ENCODE data around the gene ENTHD1. TPM values are rescaled to one million over a fixed set of nuclear protein-coding genes. Genes with fewer than 3 reads are reported as not detected.
"Not testable (repeated sequence)": the region's sequence is repeated elsewhere in the genome, so short reads cannot be mapped to it uniquely, and the experiment has no call there.

Gene ENTHD1
- total RNA-seq, 4 donors from 2014 or later: not detected

DNA sequence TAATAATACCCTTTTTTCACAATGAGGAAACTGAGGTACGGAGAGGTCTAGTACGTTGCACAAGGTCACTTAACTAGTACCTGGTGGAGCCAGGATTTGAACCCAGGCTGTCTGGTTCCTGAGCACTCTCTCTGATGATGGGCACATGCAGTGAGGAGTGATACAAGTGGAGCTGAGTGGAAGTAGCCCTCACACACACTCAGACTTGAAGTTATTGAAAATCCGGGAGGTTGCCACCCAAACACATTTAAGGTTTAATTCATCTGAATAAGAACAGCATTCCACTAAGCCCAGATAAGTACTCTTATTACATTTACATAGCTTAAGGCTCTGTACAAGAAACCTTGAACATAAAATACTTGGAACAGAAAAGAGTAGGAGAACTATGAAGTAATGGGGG is 12.1 kb upstream of the ENTHD1 start:
- no peak overlapping the region for H3K4me3 ChIP-seq (ENCODE audit: low read depth, poor library complexity, severe bottlenecking)
- 82 to 84% methylated on average over 3 of the region's 3 CpGs for WGBS, 2 donors
- intact Hi-C loops (cut with DNase I; ENCODE audit: low total_unique reads): no loop called here
- no peak for DNase-seq (ENCODE audit: low spot score in 2 of 2)
- no peak for TF ChIP-seq POLR2A (IDR thresholded peaks at IDR 0.05)
- TF ChIP-seq, protein P1, sequence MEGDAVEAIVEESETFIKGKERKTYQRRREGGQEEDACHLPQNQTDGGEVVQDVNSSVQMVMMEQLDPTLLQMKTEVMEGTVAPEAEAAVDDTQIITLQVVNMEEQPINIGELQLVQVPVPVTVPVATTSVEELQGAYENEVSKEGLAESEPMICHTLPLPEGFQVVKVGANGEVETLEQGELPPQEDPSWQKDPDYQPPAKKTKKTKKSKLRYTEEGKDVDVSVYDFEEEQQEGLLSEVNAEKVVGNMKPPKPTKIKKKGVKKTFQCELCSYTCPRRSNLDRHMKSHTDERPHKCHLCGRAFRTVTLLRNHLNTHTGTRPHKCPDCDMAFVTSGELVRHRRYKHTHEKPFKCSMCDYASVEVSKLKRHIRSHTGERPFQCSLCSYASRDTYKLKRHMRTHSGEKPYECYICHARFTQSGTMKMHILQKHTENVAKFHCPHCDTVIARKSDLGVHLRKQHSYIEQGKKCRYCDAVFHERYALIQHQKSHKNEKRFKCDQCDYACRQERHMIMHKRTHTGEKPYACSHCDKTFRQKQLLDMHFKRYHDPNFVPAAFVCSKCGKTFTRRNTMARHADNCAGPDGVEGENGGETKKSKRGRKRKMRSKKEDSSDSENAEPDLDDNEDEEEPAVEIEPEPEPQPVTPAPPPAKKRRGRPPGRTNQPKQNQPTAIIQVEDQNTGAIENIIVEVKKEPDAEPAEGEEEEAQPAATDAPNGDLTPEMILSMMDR (IDR thresholded peaks at IDR 0.05): no peak

DNA sequence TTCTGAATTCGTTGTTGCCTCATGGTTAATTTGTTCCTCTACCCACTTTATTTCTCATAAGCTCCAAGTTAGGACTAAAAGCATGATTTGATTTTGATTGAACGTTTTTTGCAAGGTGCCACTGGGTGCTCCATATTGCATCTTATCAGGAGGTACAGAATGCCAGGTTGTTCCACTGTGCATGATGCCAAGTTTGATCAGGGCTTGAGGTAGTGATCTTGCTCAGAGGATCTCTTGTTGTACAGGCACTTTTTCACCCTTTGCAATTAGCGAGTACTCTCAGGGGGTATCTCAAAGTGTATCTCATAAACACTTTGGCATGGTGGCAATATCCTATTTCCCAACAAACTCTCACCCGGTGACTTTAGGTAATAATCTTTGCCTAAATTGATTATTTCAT is 11.3 kb upstream of the ENTHD1 start:
- H3K4me3 ChIP-seq (ENCODE audit: low read depth, poor library complexity, severe bottlenecking): no peak overlapping the region
- intact Hi-C loops (cut with DNase I; ENCODE audit: low total_unique reads): no loop called here
- TF ChIP-seq POLR2A (IDR thresholded peaks at IDR 0.05): no peak
- TF ChIP-seq, protein P1 (IDR thresholded peaks at IDR 0.05): no peak
- no peak for DNase-seq (ENCODE audit: low spot score in 2 of 2)
- 88 to 90% methylated on average over 4 of the region's 4 CpGs for WGBS, 2 donors

DNA sequence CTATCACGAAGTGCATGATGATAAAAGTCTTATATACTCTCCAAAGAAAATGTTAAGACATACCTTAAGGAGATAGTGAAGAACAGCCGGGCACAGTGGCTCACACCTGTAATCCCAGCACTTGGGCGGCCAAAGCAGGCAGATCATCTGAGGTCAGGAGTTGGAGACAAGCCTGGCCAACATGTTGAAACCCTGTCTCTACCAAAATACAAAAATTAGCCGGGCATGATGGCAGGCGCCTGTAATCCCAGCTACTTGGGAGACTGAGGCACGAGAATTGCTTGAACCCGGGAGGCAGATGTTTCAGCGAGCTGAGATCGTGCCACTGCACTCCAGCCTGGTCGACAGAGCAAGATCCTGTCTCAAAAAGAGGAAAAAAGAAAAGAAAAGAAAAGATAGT is 10.5 kb upstream of the ENTHD1 start:
- DNase-seq (ENCODE audit: low spot score in 2 of 2); intact Hi-C loops (cut with DNase I; ENCODE audit: low total_unique reads); H3K4me3 ChIP-seq (ENCODE audit: low read depth, poor library complexity, severe bottlenecking): not testable (repeated sequence)
- 86 to 91% methylated on average over 10 of the region's 10 CpGs for WGBS, 2 donors

DNA sequence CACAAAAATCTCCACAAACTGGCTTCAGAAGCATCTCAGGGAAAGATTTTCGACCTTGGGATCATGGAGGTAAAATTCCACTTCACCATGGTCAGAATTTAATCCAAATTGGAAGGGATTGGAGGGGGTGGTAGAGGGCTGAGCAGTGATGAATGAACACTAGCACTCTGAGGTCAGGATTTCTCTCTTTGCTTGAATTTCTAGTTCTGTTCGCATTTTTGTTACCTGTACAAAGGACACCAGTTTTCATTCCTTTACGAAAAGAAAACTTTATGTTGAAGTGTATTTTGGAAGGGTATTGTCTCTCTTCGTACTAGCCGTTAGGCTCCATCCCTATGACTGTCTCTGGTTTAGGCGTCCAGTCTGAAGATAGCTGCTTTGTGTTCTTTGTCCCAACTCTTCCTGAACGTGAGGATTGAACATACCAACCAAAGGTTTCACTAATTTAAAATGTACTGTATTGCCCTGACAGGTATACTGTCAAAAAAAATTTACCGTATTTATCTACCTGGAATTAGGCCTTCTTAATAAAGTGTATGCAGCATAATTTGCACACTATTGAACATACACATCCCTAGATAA is 8.1 kb upstream of the ENTHD1 start:
- 79 to 85% methylated on average over 8 of the region's 8 CpGs for WGBS, 2 donors
- DNase-seq (ENCODE audit: low spot score in 2 of 2): no peak
- intact Hi-C loops (cut with DNase I; ENCODE audit: low total_unique reads): no loop called here
- TF ChIP-seq, protein P1 (IDR thresholded peaks at IDR 0.05): no peak
- TF ChIP-seq POLR2A (IDR thresholded peaks at IDR 0.05): no peak
- H3K4me3 ChIP-seq (ENCODE audit: low read depth, poor library complexity, severe bottlenecking): no peak overlapping the region

DNA sequence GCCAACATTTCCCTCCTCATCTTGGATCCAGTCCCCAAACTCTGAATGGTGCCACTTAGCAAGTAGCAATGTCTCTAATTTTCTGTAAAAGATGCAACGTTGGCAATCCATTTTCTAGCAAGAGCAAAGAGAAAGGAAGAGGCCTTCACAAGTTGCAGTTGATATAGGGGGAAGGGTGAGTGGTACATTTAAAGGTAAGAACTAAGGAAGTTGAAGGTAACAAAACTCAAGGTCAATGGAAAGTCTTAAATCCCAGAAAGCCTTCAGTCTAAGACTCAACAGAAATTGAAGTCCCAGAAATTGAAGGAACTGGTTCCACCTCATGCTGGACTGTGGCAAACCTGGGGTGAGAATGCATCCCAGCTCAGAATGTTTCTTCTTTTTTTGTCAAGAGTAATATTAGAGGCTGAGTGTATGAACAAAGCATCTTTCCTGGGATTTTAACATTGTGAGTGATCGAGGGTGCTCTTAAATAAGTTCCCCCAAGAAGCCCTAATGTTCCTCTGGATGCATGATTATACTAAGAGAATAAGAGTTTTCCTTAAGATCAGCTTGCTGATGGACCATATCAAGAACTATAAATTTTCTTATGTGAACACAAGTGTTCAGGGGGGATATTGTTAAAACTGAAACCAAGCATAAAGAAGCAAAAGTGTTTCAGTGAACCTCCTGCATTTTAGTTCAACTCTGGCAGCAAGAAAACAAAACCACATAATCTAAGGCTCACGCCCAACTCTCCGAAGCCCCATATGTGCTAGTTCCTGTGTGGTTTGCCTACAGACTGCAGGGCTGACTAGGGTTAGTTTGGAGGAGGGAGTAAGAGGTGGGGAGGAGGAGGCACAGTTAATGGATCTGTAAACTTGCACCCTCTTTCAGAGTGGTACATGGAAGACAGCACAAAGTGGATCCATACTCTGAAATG is 7.0 kb upstream of the ENTHD1 start, which contains the start of gene GRAP2:
TSS of gene GRAP2 (plus strand) at position 779 of the 922 bp plus-strand sequence. CDS start 46,023 bp downstream, outside the sequence.
- no peak within 1 kb of the TSS for H3K4me3 ChIP-seq (ENCODE audit: low read depth, poor library complexity, severe bottlenecking)
- WGBS, 2 donors: 68 to 74% methylated on average over 4 of the region's 4 CpGs
- intact Hi-C loops (cut with DNase I; ENCODE audit: low total_unique reads): no loop called here
- no peak for DNase-seq (ENCODE audit: low spot score in 2 of 2)
- no peak for TF ChIP-seq POLR2A (IDR thresholded peaks at IDR 0.05)
- TF ChIP-seq, protein P1 (IDR thresholded peaks at IDR 0.05): no peak

DNA sequence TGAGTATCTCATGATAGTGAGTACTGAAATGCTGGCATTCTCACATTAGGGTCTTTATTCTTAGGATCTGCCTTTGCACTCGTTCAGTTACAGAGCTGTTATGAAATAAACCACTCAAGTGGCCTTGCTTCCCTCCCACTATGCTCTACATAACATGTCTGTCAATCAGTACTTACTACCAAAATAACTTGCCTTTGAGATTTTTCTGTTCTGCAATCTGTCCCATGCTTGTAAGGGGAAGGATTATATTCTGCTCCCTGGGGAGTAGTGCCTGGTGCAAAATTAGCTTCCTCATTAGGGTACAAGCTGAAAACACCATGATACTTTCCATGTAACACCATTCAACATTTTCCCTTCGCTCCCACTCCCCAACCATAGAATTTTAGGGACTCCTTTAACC is 5.4 kb upstream of the ENTHD1 start:
- TF ChIP-seq, protein P1 (IDR thresholded peaks at IDR 0.05): no peak
- no peak for TF ChIP-seq POLR2A (IDR thresholded peaks at IDR 0.05)
- intact Hi-C loops (cut with DNase I; ENCODE audit: low total_unique reads): no loop called here
- no peak overlapping the region for H3K4me3 ChIP-seq (ENCODE audit: low read depth, poor library complexity, severe bottlenecking)
- no peak for DNase-seq (ENCODE audit: low spot score in 2 of 2)
- 74 to 76% methylated on average over 2 of the region's 2 CpGs for WGBS, 2 donors
